Astrocyte of the cerebellum (primary cell): ENCODE data around the gene YLPM1.

Experiments used
- DNase-seq: peaks from one replicate; pipeline ENCODE4 v3.0.0-alpha.2; 2011; ENCODE audit warnings: low read depth
- H3K4me3 ChIP-seq: 2 replicates; pipeline ENCODE4 v1.5.1; 2011; ENCODE audit warnings: mild to moderate bottlenecking, low read depth, low read length, moderate library complexity
- CTCF ChIP-seq: IDR thresholded peaks from 2 replicates; pipeline ENCODE4 v1.5.1; 2012; ENCODE audit warnings: low read length, low read depth, moderate library complexity, mild to moderate bottlenecking; ENCODE audit errors: missing control alignments
- in situ Hi-C: cut with HindIII; loops from 2 replicates; pipeline ENCODE4 v1.10.0; 2017; ENCODE audit warnings: low sequenced_read_pairs

Gene YLPM1

GRCh38 chr14:74762917-74763802, at the start of gene YLPM1:
Gene YLPM1 (plus strand): TSS chr14:74763316. CDS start chr14:74763490, 174 bp downstream.
- TF ChIP-seq CTCF, result peak; percentile 60
- H3K4me3 ChIP-seq, result peak within 1 kb of the TSS; percentile 86
- in situ Hi-C loops, result no loop called here
- DNase-seq, result peak; percentile 97

GRCh38 chr14:74713395-74713735, 49.8 kb upstream of the YLPM1 start:
- DNase-seq, result no peak
- TF ChIP-seq CTCF, result no peak
- in situ Hi-C loops, result no loop called here
- peak overlapping the region; percentile 97 for H3K4me3 ChIP-seq

- in situ Hi-C loops, result no loop called here
- no peak for DNase-seq
- no peak for TF ChIP-seq CTCF
- H3K4me3 ChIP-seq, result no peak overlapping the region
Measured at GRCh38 chr14:74720526-74720925, 42.6 kb upstream of the YLPM1 start.

GRCh38 chr14:74723134-74723533, 40.0 kb upstream of the YLPM1 start:
- no peak for TF ChIP-seq CTCF
- DNase-seq, result no peak
- in situ Hi-C loops, result no loop called here
- no peak overlapping the region for H3K4me3 ChIP-seq

GRCh38 chr14:74732387-74732786, 30.7 kb upstream of the YLPM1 start:
- no peak for TF ChIP-seq CTCF

GRCh38 chr14:74733221-74733620, 29.9 kb upstream of the YLPM1 start:
- TF ChIP-seq CTCF, result no peak
- in situ Hi-C loops, result loop anchor here (5.0 kb wide), 1 partner anchor 91 kb away; no protein-coding TSS in a partner anchor
- H3K4me3 ChIP-seq, result no peak overlapping the region
- DNase-seq, result no peak

More at GRCh38 chr14:74732387-74732786, 30.7 kb upstream of the YLPM1 start:
- in situ Hi-C loops, result loop anchor here (5.0 kb wide), 1 partner anchor 90 kb away; no protein-coding TSS in a partner anchor
- no peak for DNase-seq
- no peak overlapping the region for H3K4me3 ChIP-seq
